CD14-positive monocyte (primary cell): ENCODE measurements around the gene LRIG1. TPM values are rescaled to one million over a fixed set of nuclear protein-coding genes. Genes with fewer than 3 reads are reported as not detected.

Source experiments
- DNase-seq, 3 donors: peaks; one replicate each; pipeline ENCODE4 v3.0.0-alpha.2; 2011 to 2022
- H2AFZ ChIP-seq: 2 replicates; pipeline ENCODE4 v1.6.0; 2012; ENCODE audit warnings: mild to moderate bottlenecking, low read depth, low read length, inconsistent platforms; ENCODE audit not compliant: insufficient read depth, poor library complexity, severe bottlenecking
- H3K27ac ChIP-seq, 2 donors: 1 replicate in 1 of 2; 2 replicates in 1 of 2; pipeline ENCODE4 v1.5.1; 2012 to 2013; ENCODE audit warnings: low read length in 2 of 2, control low read depth in 1 of 2, inconsistent platforms in 1 of 2, low read depth in 1 of 2, mild to moderate bottlenecking in 1 of 2
- H3K27me3 ChIP-seq, 2 donors: one replicate each; pipeline versions ENCODE4 v1.6.0 to v1.6.1; 2011 to 2013; ENCODE audit warnings: low read length in 2 of 2; ENCODE audit not compliant: control insufficient read depth in 2 of 2, insufficient read depth in 2 of 2
- H3K36me3 ChIP-seq, 2 donors: replicated peaks in 1 of 2; 1 replicate in 1 of 2; 2 replicates in 1 of 2; pipeline versions ENCODE4 v1.5.1 to v1.6.1; 2012 to 2013; ENCODE audit warnings: low read length in 2 of 2, control low read depth in 1 of 2, inconsistent platforms in 1 of 2, mild to moderate bottlenecking in 1 of 2; ENCODE audit not compliant: insufficient read depth in 2 of 2, control insufficient read depth in 1 of 2
- H3K4me1 ChIP-seq, 2 donors: 1 replicate in 1 of 2; 2 replicates in 1 of 2; pipeline versions ENCODE4 v1.5.1 to v1.6.1; 2012 to 2013; ENCODE audit warnings: low read length in 2 of 2, control low read depth in 1 of 2, inconsistent platforms in 1 of 2, mild to moderate bottlenecking in 1 of 2, moderate library complexity in 1 of 2; ENCODE audit not compliant: insufficient read depth in 2 of 2, control insufficient read depth in 1 of 2
- H3K4me2 ChIP-seq: replicated peaks from 2 replicates; pipeline ENCODE3; 2012; ENCODE audit warnings: low read length, moderate library complexity, mild to moderate bottlenecking; ENCODE audit not compliant: poor library complexity, severe bottlenecking; ENCODE audit errors: extremely low read depth
- H3K4me3 ChIP-seq, 3 experiments: fragments of 200-600 bp in 1 of 3; sonication (generic) in 1 of 3; replicated peaks in 1 of 3; 1 replicate in 2 of 3; 2 replicates in 1 of 3; pipeline ENCODE4 v1.5.1; 2011 to 2013; ENCODE audit warnings: low read length in 3 of 3, mild to moderate bottlenecking in 3 of 3, control low read depth in 2 of 3, low read depth in 2 of 3, inconsistent platforms in 1 of 3, moderate library complexity in 1 of 3
- H3K79me2 ChIP-seq: 2 replicates; pipeline ENCODE4 v1.6.0; 2012; ENCODE audit warnings: mild to moderate bottlenecking, control low read depth, inconsistent platforms, low read length, moderate library complexity; ENCODE audit not compliant: insufficient read depth
- H3K9ac ChIP-seq: 2 replicates; pipeline ENCODE4 v1.6.0; 2017; ENCODE audit warnings: low read length, mild to moderate bottlenecking; ENCODE audit not compliant: insufficient read depth, poor library complexity, severe bottlenecking
- H3K9me3 ChIP-seq, 2 donors: replicated peaks in 1 of 2; 1 replicate in 1 of 2; 2 replicates in 1 of 2; pipeline versions ENCODE4 v1.5.1 to v1.6.1; 2012 to 2013; ENCODE audit warnings: low read length in 2 of 2, control low read depth in 1 of 2; ENCODE audit not compliant: control insufficient read depth in 1 of 2, insufficient read depth in 1 of 2
- H4K20me1 ChIP-seq: 2 replicates; pipeline ENCODE4 v1.6.0; 2012; ENCODE audit warnings: mild to moderate bottlenecking, low read length, control low read depth, moderate library complexity; ENCODE audit not compliant: insufficient read depth
- H3K27ac Mint-ChIP-seq, 7 donors: one replicate each; pipeline ENCODE4 v1.8.0; 2020; ENCODE audit warnings: mild to moderate bottlenecking in 7 of 7, mixed read lengths in 7 of 7, moderate library complexity in 6 of 7, inconsistent platforms in 2 of 7
- H3K27me3 Mint-ChIP-seq, 3 donors: one replicate each; pipeline ENCODE4 v1.8.0; 2021 to 2022; ENCODE audit warnings: low read depth in 3 of 3, mild to moderate bottlenecking in 3 of 3, mixed read lengths in 3 of 3, moderate library complexity in 3 of 3, inconsistent platforms in 1 of 3
- H3K36me3 Mint-ChIP-seq, 2 donors: one replicate each; pipeline ENCODE4 v1.8.0; 2020; ENCODE audit warnings: mixed read lengths in 2 of 2, inconsistent platforms in 1 of 2, mild to moderate bottlenecking in 1 of 2
- H3K4me1 Mint-ChIP-seq: one replicate; pipeline ENCODE4 v1.8.0; 2020; ENCODE audit warnings: mild to moderate bottlenecking, mixed read lengths
- H3K4me3 Mint-ChIP-seq, 2 donors: one replicate each; pipeline ENCODE4 v1.8.0; 2020; ENCODE audit warnings: mild to moderate bottlenecking in 2 of 2, mixed read lengths in 2 of 2, moderate library complexity in 1 of 2
- H3K9me3 Mint-ChIP-seq, 7 donors: one replicate each; pipeline ENCODE4 v1.8.0; 2020 to 2022; ENCODE audit warnings: mixed read lengths in 7 of 7, mild to moderate bottlenecking in 6 of 7, moderate library complexity in 6 of 7, inconsistent platforms in 2 of 7
- CTCF ChIP-seq: fragments of 200-600 bp; IDR thresholded peaks from one replicate; pipeline ENCODE4 v1.8.0; 2022; ENCODE audit warnings: antibody characterized with exemption, mild to moderate bottlenecking
- WGBS: methylation state at CpG from one replicate; pipeline ENCODE4 v1.1.5; 2013; ENCODE audit warnings: missing lambda C conversion rate; ENCODE audit not compliant: insufficient coverage; 5-methylcytosine and 5-hydroxymethylcytosine counted together
- intact Hi-C, 2 donors: fragments of 100-400 bp; cut with micrococcal nuclease; formaldehyde crosslinking; loops; one replicate each; pipeline versions ENCODE4 v1.15.0 to v1.15.1; 2023
- polyA plus RNA-seq, 3 donors: library from polyadenylated mRNA; depleted of rRNA in 1 of 3; unstranded in 2 of 3; stranded (reverse) in 1 of 3; fragments of 300-500 nt in 2 of 3; fragments of >200 nt in 1 of 3; fragmentation: Illumina TruSeq in 2 of 3; gene quantifications; 1 replicate in 2 of 3; 2 replicates in 1 of 3; pipeline ENCODE4 v1.2.3, GENCODE V29; 2012 to 2021

Gene LRIG1
- polyA plus RNA-seq, 3 donors: 0.82 to 1.9 (median 1.0) TPM

GRCh38 chr3:66444146-66444644 lies 56.6 kb downstream of the LRIG1 start:
- Histone ChIP-seq H2AFZ (no peak overlapping the region), H3K36me3 (no peaks in the 10 kb centered on the region), H3K79me2 (no peaks in the 10 kb centered on the region), H3K27ac (no peak overlapping the region), H3K27me3 (no peaks in the 10 kb centered on the region), H3K9me3 (no peaks in the 10 kb centered on the region), H3K4me1 (peaks cover 10 to 19% of the 10 kb centered on the region in 2 donors), H4K20me1 (no peaks in the 10 kb centered on the region), H3K4me3 (no peak overlapping the region), H3K9ac (no peak overlapping the region), H3K4me2 (no peak overlapping the region)
- TF ChIP-seq CTCF: no peak
- H3K27me3 Mint-ChIP-seq: peaks cover 0 to 1% (median 0%) of the 10 kb centered on the region in 3 donors
- no peaks in the 10 kb centered on the region for H3K9me3 Mint-ChIP-seq
- no peak overlapping the region for H3K27ac Mint-ChIP-seq
- H3K4me3 Mint-ChIP-seq: no peak overlapping the region
- no peaks in the 10 kb centered on the region for H3K36me3 Mint-ChIP-seq
- H3K4me1 Mint-ChIP-seq: peaks cover 35% of the 10 kb centered on the region
- intact Hi-C loops: no loop called here
- 87% methylated on average over 7 of the region's 7 CpGs for WGBS
- no peak for DNase-seq

GRCh38 chr3:66443118-66443803 lies 57.6 kb downstream of the LRIG1 start:
- Mint-ChIP-seq H3K27ac (peak overlapping the region in 2 of 7 donors; percentile 21 to 52), H3K4me1 (peaks cover 35% of the 10 kb centered on the region), H3K27me3 (peaks cover 0 to 2% (median 1%) of the 10 kb centered on the region in 3 donors), H3K36me3 (no peaks in the 10 kb centered on the region), H3K4me3 (peak overlapping the region in 1 of 2 donors; percentile 64), H3K9me3 (no peaks in the 10 kb centered on the region)
- H3K9me3 ChIP-seq: no peaks in the 10 kb centered on the region
- no peaks in the 10 kb centered on the region for H3K36me3 ChIP-seq
- H3K4me3 ChIP-seq: no peak overlapping the region
- no peaks in the 10 kb centered on the region for H3K79me2 ChIP-seq
- H3K27ac ChIP-seq: no peak overlapping the region
- H3K4me2 ChIP-seq: peak overlapping the region; percentile 26
- WGBS: 61% methylated on average over 4 of the region's 10 CpGs
- no peaks in the 10 kb centered on the region for H4K20me1 ChIP-seq
- no peak for DNase-seq
- H3K27me3 ChIP-seq: no peaks in the 10 kb centered on the region
- peaks cover 10 to 19% of the 10 kb centered on the region in 2 donors for H3K4me1 ChIP-seq
- no peak overlapping the region for H3K9ac ChIP-seq
- H2AFZ ChIP-seq: peak overlapping the region; percentile 53
- intact Hi-C loops: no loop called here
- TF ChIP-seq CTCF: no peak
